ENCODE results near the gene PARD3. TPM values are rescaled to one million over a fixed set of nuclear protein-coding genes. Genes with fewer than 3 reads are reported as not detected.

The PARD3 gene
- total and polyA plus RNA-seq, 8 donors: 25.6 to 54.5 (median 47.8) TPM

DNA sequence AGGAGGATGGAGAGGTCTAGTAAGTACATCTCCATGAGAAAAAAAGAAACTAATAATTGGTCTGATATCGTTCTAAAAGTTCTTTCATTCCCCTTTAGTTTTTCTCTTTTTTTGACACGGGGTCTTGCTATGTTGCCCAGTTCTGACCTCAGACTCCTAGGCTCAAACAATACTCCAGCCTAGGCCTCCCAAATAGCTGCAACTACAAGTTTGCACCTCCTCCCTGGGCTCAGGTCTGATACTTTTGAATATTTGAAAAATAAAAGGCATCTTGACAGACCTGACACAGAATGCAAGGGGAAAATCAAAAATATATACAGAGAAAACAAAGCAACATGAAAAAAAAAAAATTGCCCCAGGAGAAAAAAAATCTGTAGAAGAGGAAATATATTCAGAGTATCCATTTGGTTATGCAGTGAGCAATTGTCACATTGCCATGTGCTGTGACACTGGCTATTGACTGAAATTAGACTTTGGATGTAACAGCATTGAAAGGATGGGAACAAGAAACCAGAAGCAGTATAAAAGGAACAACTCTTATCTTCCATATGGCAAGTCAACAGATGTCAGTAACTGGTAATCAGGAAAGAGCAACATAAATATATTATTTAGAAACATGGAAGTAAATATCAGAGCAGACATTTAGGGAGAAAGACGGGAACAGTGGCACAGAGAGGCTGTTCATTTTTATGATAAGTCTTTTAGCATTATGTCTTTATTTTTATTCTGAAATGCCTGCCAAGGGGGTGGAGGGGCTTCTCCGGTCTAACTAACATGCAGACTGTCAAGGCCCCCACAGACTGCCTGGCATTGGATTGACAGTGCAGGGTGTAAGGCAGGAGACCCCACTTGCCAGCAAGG lies 408.4 kb downstream of the PARD3 start:
- H3K9me3 ChIP-seq: no peaks in the 10 kb centered on the region
- no peak overlapping the region for H3K4me3 ChIP-seq
- H3K27me3 ChIP-seq: no peaks in the 10 kb centered on the region
- H3K36me3 ChIP-seq: no peaks in the 10 kb centered on the region
- no peak overlapping the region for H3K27ac ChIP-seq
- ATAC-seq (no peak), DNase-seq (no peak)
- TF ChIP-seq, protein P1, sequence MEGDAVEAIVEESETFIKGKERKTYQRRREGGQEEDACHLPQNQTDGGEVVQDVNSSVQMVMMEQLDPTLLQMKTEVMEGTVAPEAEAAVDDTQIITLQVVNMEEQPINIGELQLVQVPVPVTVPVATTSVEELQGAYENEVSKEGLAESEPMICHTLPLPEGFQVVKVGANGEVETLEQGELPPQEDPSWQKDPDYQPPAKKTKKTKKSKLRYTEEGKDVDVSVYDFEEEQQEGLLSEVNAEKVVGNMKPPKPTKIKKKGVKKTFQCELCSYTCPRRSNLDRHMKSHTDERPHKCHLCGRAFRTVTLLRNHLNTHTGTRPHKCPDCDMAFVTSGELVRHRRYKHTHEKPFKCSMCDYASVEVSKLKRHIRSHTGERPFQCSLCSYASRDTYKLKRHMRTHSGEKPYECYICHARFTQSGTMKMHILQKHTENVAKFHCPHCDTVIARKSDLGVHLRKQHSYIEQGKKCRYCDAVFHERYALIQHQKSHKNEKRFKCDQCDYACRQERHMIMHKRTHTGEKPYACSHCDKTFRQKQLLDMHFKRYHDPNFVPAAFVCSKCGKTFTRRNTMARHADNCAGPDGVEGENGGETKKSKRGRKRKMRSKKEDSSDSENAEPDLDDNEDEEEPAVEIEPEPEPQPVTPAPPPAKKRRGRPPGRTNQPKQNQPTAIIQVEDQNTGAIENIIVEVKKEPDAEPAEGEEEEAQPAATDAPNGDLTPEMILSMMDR (IDR thresholded peaks at IDR 0.05): no peak
- intact Hi-C loops (cut with DNase I): no loop called here
- peaks cover 0 to 10% of the 10 kb centered on the region in 2 donors for H3K4me1 ChIP-seq

GRCh38 chr10:34405611-34406462 lies 409.3 kb downstream of the PARD3 start:
- no peaks in the 10 kb centered on the region for H3K36me3 ChIP-seq
- H3K4me3 ChIP-seq: no peak overlapping the region
- H3K27me3 ChIP-seq: no peaks in the 10 kb centered on the region
- peaks cover 0 to 10% of the 10 kb centered on the region in 2 donors for H3K4me1 ChIP-seq
- H3K9me3 ChIP-seq: no peaks in the 10 kb centered on the region
- TF ChIP-seq, protein P1 (IDR thresholded peaks at IDR 0.05): no peak
- intact Hi-C loops (cut with DNase I): no loop called here
- H3K27ac ChIP-seq: no peak overlapping the region
- no peak for ATAC-seq
- DNase-seq: no peak

DNA sequence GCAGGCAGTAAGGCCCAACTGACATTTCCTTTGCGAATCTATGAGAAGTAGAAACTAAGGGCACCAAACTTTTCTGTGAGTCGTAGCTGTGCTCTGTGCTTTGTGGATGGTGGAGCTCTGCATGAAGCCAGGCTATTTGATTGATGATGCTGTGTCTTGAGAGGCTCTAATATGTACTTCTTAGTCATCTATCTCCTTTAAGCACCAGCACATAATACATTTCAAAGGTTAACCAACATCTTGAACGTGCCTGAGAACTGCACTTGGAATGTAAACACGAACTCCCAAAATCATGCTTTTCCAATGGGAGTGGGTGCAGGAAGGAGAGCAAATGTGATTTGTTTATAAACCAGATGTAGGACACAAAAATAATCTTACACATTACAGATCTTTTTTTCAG lies 411.6 kb downstream of the PARD3 start:
- DNase-seq (no peak), ATAC-seq (no peak)
- Histone ChIP-seq H3K27me3 (no peaks in the 10 kb centered on the region), H3K9me3 (no peaks in the 10 kb centered on the region), H3K27ac (no peak overlapping the region), H3K4me1 (peaks cover 0 to 10% of the 10 kb centered on the region in 2 donors), H3K4me3 (no peak overlapping the region), H3K36me3 (no peaks in the 10 kb centered on the region)
- TF ChIP-seq, protein P1 (IDR thresholded peaks at IDR 0.05): no peak
- intact Hi-C loops (cut with DNase I): no loop called here

- DNase-seq (no peak), ATAC-seq (no peak)
- intact Hi-C loops (cut with DNase I): no loop called here
- H3K36me3 ChIP-seq: no peaks in the 10 kb centered on the region
- H3K4me3 ChIP-seq: no peak overlapping the region
- TF ChIP-seq, protein P1 (IDR thresholded peaks at IDR 0.05): no peak
- no peaks in the 10 kb centered on the region for H3K27me3 ChIP-seq
- no peaks in the 10 kb centered on the region for H3K4me1 ChIP-seq
- H3K9me3 ChIP-seq: no peaks in the 10 kb centered on the region
- no peak overlapping the region for H3K27ac ChIP-seq
Measured at GRCh38 chr10:34400075-34400474, 415.0 kb downstream of the PARD3 start.

DNA sequence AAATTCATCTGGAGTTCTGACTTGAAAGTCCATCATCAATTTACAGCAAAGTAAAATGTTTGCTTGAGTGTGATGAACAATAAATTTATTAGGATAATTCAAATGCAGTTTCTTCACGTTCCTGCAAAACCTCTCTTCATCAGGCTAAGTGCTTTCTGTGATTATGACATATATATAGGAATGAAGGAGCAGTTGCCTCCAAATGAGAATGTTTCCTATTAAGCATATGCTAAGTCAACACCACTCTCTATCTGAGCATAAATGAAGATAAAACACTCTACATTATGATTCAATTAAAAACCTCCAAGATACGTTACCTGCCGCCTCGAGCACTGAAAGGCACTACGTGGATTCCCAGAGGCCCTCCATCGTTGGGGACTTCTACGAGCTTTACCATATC lies 416.1 kb downstream of the PARD3 start:
- TF ChIP-seq, protein P1 (IDR thresholded peaks at IDR 0.05): no peak
- no peak for ATAC-seq
- H3K36me3 ChIP-seq: no peaks in the 10 kb centered on the region
- no peak overlapping the region for H3K27ac ChIP-seq
- intact Hi-C loops (cut with DNase I): no loop called here
- no peak for DNase-seq
- no peaks in the 10 kb centered on the region for H3K4me1 ChIP-seq
- H3K9me3 ChIP-seq: no peaks in the 10 kb centered on the region
- H3K27me3 ChIP-seq: no peaks in the 10 kb centered on the region
- H3K4me3 ChIP-seq: no peak overlapping the region
